Thyroid gland (tissue), 4 donors: Measurements from ENCODE around the gene ARHGAP18. TPM values are rescaled to one million over a fixed set of nuclear protein-coding genes. Genes with fewer than 3 reads are reported as not detected.

Source experiments
- DNase-seq, 2 donors: peaks; one replicate each; pipeline ENCODE4 v3.0.0-alpha.2; 2019
- H3K27ac ChIP-seq, 3 donors: fragments of 200-600 bp; sonication (generic); 1 replicate in 2 of 3; 2 replicates in 1 of 3; pipeline ENCODE4 v1.5.1; 2016 to 2019; ENCODE audit warnings: mild to moderate bottlenecking in 1 of 3, moderate library complexity in 1 of 3
- H3K27me3 ChIP-seq: fragments of 200-600 bp; sonication (generic); one replicate; pipeline ENCODE4 v1.5.1; 2019
- H3K36me3 ChIP-seq, 2 donors: fragments of 200-600 bp; sonication (generic); one replicate each; pipeline ENCODE4 v1.5.1; 2016 to 2019
- H3K4me1 ChIP-seq, 2 donors: fragments of 200-600 bp; sonication (generic); one replicate each; pipeline ENCODE4 v1.5.1; 2017 to 2019
- H3K4me3 ChIP-seq, 3 donors: fragments of 200-600 bp; sonication (generic); replicated peaks in 1 of 3; 1 replicate in 2 of 3; 2 replicates in 1 of 3; pipeline ENCODE4 v1.5.1; 2016; ENCODE audit warnings: mild to moderate bottlenecking in 1 of 3
- H3K9me3 ChIP-seq: fragments of 200-600 bp; sonication (generic); one replicate; pipeline ENCODE4 v1.5.1; 2017
- CTCF ChIP-seq, 6 experiments: fragments of 200-600 bp in 3 of 6; fragments of 450-650 bp in 3 of 6; sonication (generic) in 3 of 6; IDR thresholded peaks; one replicate each; pipeline ENCODE4 v1.5.1; 2016 to 2019; ENCODE audit warnings: antibody characterized with exemption in 6 of 6, mild to moderate bottlenecking in 2 of 6, inconsistent platforms in 1 of 6, moderate library complexity in 1 of 6
- POLR2A ChIP-seq, 2 donors: fragments of 450-650 bp; IDR thresholded peaks; one replicate each; pipeline ENCODE4 v1.6.1; 2017; ENCODE audit warnings: antibody characterized with exemption in 2 of 2, mild to moderate bottlenecking in 2 of 2, moderate library complexity in 1 of 2
- WGBS, 2 donors: methylation state at CpG; one replicate each; pipeline ENCODE4 v1.1.5; 2017; 5-methylcytosine and 5-hydroxymethylcytosine counted together
- intact Hi-C: fragments of 100-400 bp; cut with DNase I; formaldehyde crosslinking; loops from one replicate; pipeline ENCODE4 v1.15.1; 2023
- total RNA-seq, 4 donors: library from RNA; depleted of rRNA; stranded (reverse); fragments of >200 nt; gene quantifications; one replicate each; pipeline ENCODE4 v1.2.3, GENCODE V29; 2016

ARHGAP18 gene
- total RNA-seq, 4 donors from 2014 or later = 26.5 to 31.6 (median 28.3) TPM

GRCh38 chr6:129624488-129624887, 85.5 kb downstream of the ARHGAP18 start:
- TF ChIP-seq POLR2A (IDR thresholded peaks at IDR 0.05) (no peak), CTCF (IDR thresholded peaks at IDR 0.05) (no peak)
- WGBS, 2 donors = 90 to 97% methylated on average over 5 of the region's 5 CpGs
- Histone ChIP-seq H3K27ac (no peak overlapping the region), H3K9me3 (no peaks in the 10 kb centered on the region), H3K4me1 (no peaks in the 10 kb centered on the region), H3K4me3 (no peak overlapping the region), H3K36me3 (no peaks in the 10 kb centered on the region), H3K27me3 (no peaks in the 10 kb centered on the region)
- intact Hi-C loops = no loop called here
- no peak for DNase-seq

GRCh38 chr6:129623008-129623732, 86.8 kb downstream of the ARHGAP18 start:
- Histone ChIP-seq H3K4me3 (no peak overlapping the region), H3K4me1 (peaks cover 4 to 5% of the 10 kb centered on the region in 2 donors), H3K27ac (no peak overlapping the region), H3K36me3 (no peaks in the 10 kb centered on the region), H3K9me3 (no peaks in the 10 kb centered on the region), H3K27me3 (no peaks in the 10 kb centered on the region)
- intact Hi-C loops = no loop called here
- DNase-seq = no peak
- no peak for TF ChIP-seq POLR2A (IDR thresholded peaks at IDR 0.05)
- 83 to 87% methylated on average over 3 of the region's 3 CpGs for WGBS, 2 donors

- WGBS, 2 donors = 90 to 92% methylated on average over 4 of the region's 4 CpGs
- no peaks in the 10 kb centered on the region for H3K9me3 ChIP-seq
- TF ChIP-seq POLR2A (IDR thresholded peaks at IDR 0.05) (no peak), CTCF (IDR thresholded peaks at IDR 0.05) (no peak)
- H3K27me3 ChIP-seq = no peaks in the 10 kb centered on the region
- intact Hi-C loops = no loop called here
- peaks cover 9 to 12% of the 10 kb centered on the region in 2 donors for H3K4me1 ChIP-seq
- no peak overlapping the region for H3K4me3 ChIP-seq
- no peaks in the 10 kb centered on the region for H3K36me3 ChIP-seq
- no peak for DNase-seq
- no peak overlapping the region for H3K27ac ChIP-seq
Measured at GRCh38 chr6:129621252-129621651, 88.7 kb downstream of the ARHGAP18 start.

GRCh38 chr6:129620234-129620610, 89.8 kb downstream of the ARHGAP18 start:
- Histone ChIP-seq H3K4me1 (peaks cover 9 to 12% of the 10 kb centered on the region in 2 donors), H3K27ac (no peak overlapping the region), H3K9me3 (no peaks in the 10 kb centered on the region), H3K4me3 (no peak overlapping the region), H3K36me3 (no peaks in the 10 kb centered on the region), H3K27me3 (no peaks in the 10 kb centered on the region)
- intact Hi-C loops = no loop called here
- TF ChIP-seq POLR2A (IDR thresholded peaks at IDR 0.05) (no peak), CTCF (IDR thresholded peaks at IDR 0.05) (no peak)
- DNase-seq = no peak

- TF ChIP-seq CTCF (IDR thresholded peaks at IDR 0.05) = no peak
- no peak for TF ChIP-seq POLR2A (IDR thresholded peaks at IDR 0.05)
- Histone ChIP-seq H3K9me3 (no peaks in the 10 kb centered on the region), H3K36me3 (no peaks in the 10 kb centered on the region), H3K4me3 (no peak overlapping the region), H3K27ac (no peak overlapping the region), H3K4me1 (peaks cover 9 to 12% of the 10 kb centered on the region in 2 donors), H3K27me3 (no peaks in the 10 kb centered on the region)
- intact Hi-C loops = no loop called here
- DNase-seq = no peak
- WGBS, 2 donors = 95 to 96% methylated on average over 2 of the region's 2 CpGs
Measured at GRCh38 chr6:129619579-129620233, 90.3 kb downstream of the ARHGAP18 start.
